PC-3 (cell line): ENCODE results near the gene ZSCAN9.

Experiments
- EZH2 ChIP-seq: fragments of 300-600 bp; sonication (generic); IDR thresholded peaks from one replicate; pipeline ENCODE4 v1.6.1; 2017; ENCODE audit warnings: antibody characterized with exemption, mild to moderate bottlenecking, low read length; ENCODE audit not compliant: unreplicated experiment
- EZH2phosphoT487 ChIP-seq: fragments of 300-600 bp; sonication (generic); IDR thresholded peaks from 2 replicates; pipeline ENCODE4 v1.6.1; 2018; ENCODE audit warnings: mild to moderate bottlenecking, antibody characterized with exemption, low read length, borderline replicate concordance
- TF ChIP-seq, protein P1 (sequence below): fragments of 300-600 bp; sonication (generic); conservative IDR thresholded peaks from 2 replicates; pipeline ENCODE4 v1.5.1; 2017; ENCODE audit warnings: antibody characterized with exemption, low read depth, mild to moderate bottlenecking, low read length

DNA sequence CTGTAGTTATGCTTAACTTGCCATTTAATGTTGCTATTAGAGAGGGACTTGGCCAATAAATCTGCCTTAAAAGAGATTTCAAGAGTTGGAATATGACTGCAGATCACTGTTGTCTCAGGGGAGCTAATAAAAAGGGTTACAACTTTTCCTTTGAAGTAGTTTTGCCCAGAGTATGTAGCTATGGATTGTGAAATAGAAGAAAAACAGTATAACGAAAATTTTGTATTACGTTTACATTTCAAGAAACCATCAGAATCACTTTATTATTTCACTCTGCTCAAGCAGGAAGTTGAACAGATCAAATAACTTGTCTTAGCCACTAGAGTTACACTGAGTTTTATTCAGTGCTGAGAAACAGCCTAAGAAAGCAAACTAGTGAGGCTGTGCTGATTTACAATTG lies 38.8 kb downstream of the ZSCAN9 start:
- TF ChIP-seq, protein P1, sequence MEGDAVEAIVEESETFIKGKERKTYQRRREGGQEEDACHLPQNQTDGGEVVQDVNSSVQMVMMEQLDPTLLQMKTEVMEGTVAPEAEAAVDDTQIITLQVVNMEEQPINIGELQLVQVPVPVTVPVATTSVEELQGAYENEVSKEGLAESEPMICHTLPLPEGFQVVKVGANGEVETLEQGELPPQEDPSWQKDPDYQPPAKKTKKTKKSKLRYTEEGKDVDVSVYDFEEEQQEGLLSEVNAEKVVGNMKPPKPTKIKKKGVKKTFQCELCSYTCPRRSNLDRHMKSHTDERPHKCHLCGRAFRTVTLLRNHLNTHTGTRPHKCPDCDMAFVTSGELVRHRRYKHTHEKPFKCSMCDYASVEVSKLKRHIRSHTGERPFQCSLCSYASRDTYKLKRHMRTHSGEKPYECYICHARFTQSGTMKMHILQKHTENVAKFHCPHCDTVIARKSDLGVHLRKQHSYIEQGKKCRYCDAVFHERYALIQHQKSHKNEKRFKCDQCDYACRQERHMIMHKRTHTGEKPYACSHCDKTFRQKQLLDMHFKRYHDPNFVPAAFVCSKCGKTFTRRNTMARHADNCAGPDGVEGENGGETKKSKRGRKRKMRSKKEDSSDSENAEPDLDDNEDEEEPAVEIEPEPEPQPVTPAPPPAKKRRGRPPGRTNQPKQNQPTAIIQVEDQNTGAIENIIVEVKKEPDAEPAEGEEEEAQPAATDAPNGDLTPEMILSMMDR, result no peak
- TF ChIP-seq EZH2, result no peak
- TF ChIP-seq EZH2phosphoT487, result no peak
